Prostate gland (tissue), 2 donors: ENCODE measurements around the gene ABHD5.

ENCODE experiments used
- CTCF ChIP-seq, 4 experiments: fragments of 200-600 bp in 2 of 4; fragments of 450-650 bp in 2 of 4; sonication (generic) in 2 of 4; IDR thresholded peaks; 1 replicate in 3 of 4; 2 replicates in 1 of 4; pipeline ENCODE4 v1.5.1; 2016 to 2019; ENCODE audit warnings: antibody characterized with exemption in 4 of 4, mild to moderate bottlenecking in 2 of 4, moderate library complexity in 2 of 4
- POLR2A ChIP-seq: fragments of 450-650 bp; IDR thresholded peaks from one replicate; pipeline ENCODE4 v1.6.1; 2016; ENCODE audit warnings: antibody characterized with exemption, mild to moderate bottlenecking

- TF ChIP-seq CTCF (IDR thresholded peaks at IDR 0.05) (no peak), POLR2A (no peak)
These were observed 91.8 kb downstream of the ABHD5 start for GRCh38 chr3:43782541-43782940.
